ENCODE results near the gene EEFSEC. TPM values are rescaled to one million over a fixed set of nuclear protein-coding genes. Genes with fewer than 3 reads are reported as not detected.

The EEFSEC gene
- total and polyA plus RNA-seq, 2 experiments from 2014 or later, result 10.1 to 16.2 TPM

- no peaks in the 10 kb centered on the region for H3K27me3 ChIP-seq (ENCODE audit: insufficient read depth)
- ATAC-seq (no peak), DNase-seq (ENCODE audit: low spot score) (no peak)
- Mint-ChIP-seq H3K27me3 (ENCODE audit: insufficient read depth, low read depth, poor library complexity) (peaks cover 9% of the 10 kb centered on the region), H3K27ac (no peak overlapping the region), H3K4me1 (peaks cover 26% of the 10 kb centered on the region), H3K4me3 (no peak overlapping the region), H3K36me3 (ENCODE audit: low read depth) (no peaks in the 10 kb centered on the region), H3K9me3 (no peaks in the 10 kb centered on the region)
- H2AFZ ChIP-seq, result no peak overlapping the region
- H3K27ac ChIP-seq (ENCODE audit: low read depth), result no peak overlapping the region
- peaks cover 3% of the 10 kb centered on the region; the same call in 1 of the 2 replicates for H3K4me1 ChIP-seq (ENCODE audit: insufficient read depth)
- H3K36me3 ChIP-seq (ENCODE audit: insufficient read depth), result no peaks in the 10 kb centered on the region
- no peaks in the 10 kb centered on the region for H3K9me2 ChIP-seq (ENCODE audit: insufficient read depth)
- H3K4me3 ChIP-seq, result no peak overlapping the region
- H3K4me2 ChIP-seq, result no peak overlapping the region
- no peak for TF ChIP-seq EZH2 (IDR thresholded peaks at IDR 0.05; ENCODE audit: low read depth, unreplicated experiment)
- TF ChIP-seq ETS1 (IDR thresholded peaks at IDR 0.05), result no peak
- no peak for TF ChIP-seq ZNF114 (CRISPR knock-in tag; IDR thresholded peaks at IDR 0.05)
- no peak for TF ChIP-seq POLR2AphosphoS5 (IDR thresholded peaks at IDR 0.05; ENCODE audit: low read depth)
- no peak for TF ChIP-seq EZH2phosphoT487 (IDR thresholded peaks at IDR 0.05; ENCODE audit: unreplicated experiment)
- no peak for TF ChIP-seq REST (IDR thresholded peaks at IDR 0.05; ENCODE audit: unreplicated experiment)
- no peak for TF ChIP-seq ZNF331 (CRISPR knock-in tag; IDR thresholded peaks at IDR 0.05; ENCODE audit: low read depth)
- TF ChIP-seq CTCF (conservative IDR thresholded peaks at IDR 0.05; ENCODE audit: low read depth in 2 of 2), result no peak
- no peak for TF ChIP-seq ZNF462 (CRISPR knock-in tag; IDR thresholded peaks at IDR 0.05)
- TF ChIP-seq STAT1 (IDR thresholded peaks at IDR 0.05; ENCODE audit: unreplicated experiment), result no peak
- TF ChIP-seq JUNB (IDR thresholded peaks at IDR 0.05; ENCODE audit: unreplicated experiment), result no peak
- TF ChIP-seq CREB1 (CRISPR knock-in tag; IDR thresholded peaks at IDR 0.05; ENCODE audit: low read depth), result no peak
- TF ChIP-seq NANOG (IDR thresholded peaks at IDR 0.05; ENCODE audit: borderline replicate concordance), result no peak
- peaks cover 22% of the 10 kb centered on the region for H3K79me2 ChIP-seq (replicated peaks; ENCODE audit: insufficient read depth)
- no peaks in the 10 kb centered on the region for H3F3A ChIP-seq (replicated peaks; ENCODE audit: low read depth)
- no peaks in the 10 kb centered on the region; the same call in 1 of the 2 replicates for H4K20me1 ChIP-seq (replicated peaks; ENCODE audit: insufficient read depth)
These were observed 13.7 kb downstream of the EEFSEC start for GRCh38 chr3:128166971-128167453.
